Stimulated activated CD8-positive, alpha-beta memory T cell treated with anti-CD3 and anti-CD28 coated beads, Interleukin-7, amount 100 ng/mL, for 24 hours (primary cell): ENCODE data around the gene ING1.
A peak's percentile ranks its signal among the peaks of the same experiment; 100 is the strongest.
"Not testable (repeated sequence)": the region's sequence is repeated elsewhere in the genome, so short reads cannot be mapped to it uniquely, and the experiment has no call there.

Experiments
- DNase-seq: peaks from one replicate; pipeline ENCODE4 v3.0.0-alpha.2; 2020; ENCODE audit warnings: low read depth

The ING1 gene

GRCh38 chr13:110715395-110716246 lies 2.1 kb downstream of the ING1 start:
- DNase-seq, result peak; percentile 86

GRCh38 chr13:110716247-110716515 lies 2.7 kb downstream of the ING1 start:
- DNase-seq, result no peak

DNA sequence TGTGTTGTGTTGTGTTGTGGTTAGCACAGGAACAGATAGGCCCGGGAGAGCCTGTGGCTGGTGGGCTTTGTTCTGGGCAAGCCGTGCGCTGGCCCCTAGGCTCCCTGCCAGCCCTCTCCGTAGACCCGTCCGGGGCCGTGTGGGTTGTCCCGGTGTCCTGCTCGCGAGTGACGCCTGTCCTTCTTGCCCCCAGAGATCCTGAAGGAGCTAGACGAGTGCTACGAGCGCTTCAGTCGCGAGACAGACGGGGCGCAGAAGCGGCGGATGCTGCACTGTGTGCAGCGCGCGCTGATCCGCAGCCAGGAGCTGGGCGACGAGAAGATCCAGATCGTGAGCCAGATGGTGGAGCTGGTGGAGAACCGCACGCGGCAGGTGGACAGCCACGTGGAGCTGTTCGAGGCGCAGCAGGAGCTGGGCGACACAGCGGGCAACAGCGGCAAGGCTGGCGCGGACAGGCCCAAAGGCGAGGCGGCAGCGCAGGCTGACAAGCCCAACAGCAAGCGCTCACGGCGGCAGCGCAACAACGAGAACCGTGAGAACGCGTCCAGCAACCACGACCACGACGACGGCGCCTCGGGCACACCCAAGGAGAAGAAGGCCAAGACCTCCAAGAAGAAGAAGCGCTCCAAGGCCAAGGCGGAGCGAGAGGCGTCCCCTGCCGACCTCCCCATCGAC lies 5.7 kb downstream of the ING1 start:
- no peak for DNase-seq

DNA sequence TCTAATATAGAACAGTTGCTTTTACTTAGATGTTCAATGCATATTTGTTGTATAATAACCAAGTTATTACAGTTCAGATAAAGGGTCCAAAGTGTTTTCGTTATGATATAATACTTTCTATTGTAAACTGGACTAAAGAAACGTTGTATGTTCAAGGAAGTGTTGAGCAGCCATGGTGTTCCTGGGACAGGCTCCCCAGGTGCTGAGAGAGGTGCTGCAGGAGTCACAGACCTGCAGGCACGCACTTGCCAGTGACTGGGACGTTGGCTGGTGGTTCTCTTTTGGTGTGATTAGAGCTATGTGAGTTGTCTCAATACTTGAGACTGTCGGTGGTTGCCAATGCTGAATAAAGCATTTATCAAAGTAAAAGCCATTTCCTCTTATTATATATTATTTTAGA lies 9.5 kb downstream of the ING1 start:
- no peak for DNase-seq

GRCh38 chr13:110723598-110723997 lies 10.1 kb downstream of the ING1 start:
- no peak for DNase-seq

DNA sequence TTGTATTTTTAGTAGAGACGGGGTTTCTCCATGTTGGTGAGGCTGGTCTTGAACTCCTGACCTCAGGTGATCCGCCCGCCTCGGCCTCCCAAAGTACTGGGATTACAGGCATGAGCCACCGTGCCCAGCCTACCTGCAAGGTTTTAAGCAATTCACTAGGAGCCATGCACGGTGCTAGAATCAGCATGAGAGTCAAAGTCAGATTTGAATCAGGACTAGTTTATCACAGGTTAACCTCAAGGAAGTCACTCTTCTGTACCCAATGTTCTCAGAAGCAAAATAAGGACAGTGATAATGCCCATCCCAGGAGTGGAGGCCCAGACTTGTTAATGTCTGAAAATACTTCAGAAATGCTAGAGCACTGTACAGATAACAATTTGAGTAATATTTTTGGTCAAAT lies 12.7 kb downstream of the ING1 start:
- DNase-seq, result not testable (repeated sequence)

DNA sequence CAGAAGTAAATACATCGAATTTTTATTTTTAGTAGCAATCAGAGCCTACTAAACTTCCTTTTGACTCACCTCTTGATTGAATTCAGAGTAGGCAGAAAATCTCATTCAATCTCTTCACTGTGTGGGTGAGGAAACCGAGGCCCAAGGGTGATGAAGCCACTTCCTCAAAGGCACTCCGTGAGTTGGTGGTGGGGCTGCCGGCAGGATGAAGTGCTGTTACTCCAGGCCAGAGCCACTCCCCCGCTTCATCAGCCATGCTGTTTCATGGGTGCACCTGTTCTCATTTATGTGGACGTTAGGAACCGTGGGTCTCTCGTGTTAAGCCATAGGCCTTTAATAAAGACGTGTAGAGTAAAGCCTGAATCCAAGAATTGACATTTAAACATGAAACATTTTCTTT lies 13.2 kb downstream of the ING1 start:
- DNase-seq, result peak; percentile 48

DNA sequence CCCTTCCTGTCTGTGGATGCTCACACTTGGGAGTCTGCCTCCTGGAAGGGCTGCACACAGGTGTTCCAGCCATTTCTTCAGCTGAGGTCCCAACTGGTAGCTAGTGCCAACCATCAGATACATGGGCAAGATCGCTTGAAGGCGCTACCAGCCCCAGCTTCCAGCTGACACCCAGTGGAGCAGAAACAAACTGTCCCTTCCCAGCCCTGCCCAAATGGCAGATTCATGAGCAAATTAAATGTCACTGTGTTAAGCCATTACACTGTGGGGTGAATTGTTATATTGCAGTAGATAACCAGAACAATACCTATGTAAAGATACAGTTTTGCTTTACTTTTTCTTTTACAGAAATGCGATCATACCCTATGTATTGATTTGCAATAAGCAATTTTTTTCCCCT lies 17.6 kb downstream of the ING1 start:
- DNase-seq, result no peak

- no peak for DNase-seq
These were observed 21.1 kb downstream of the ING1 start for GRCh38 chr13:110734561-110734960.

DNA sequence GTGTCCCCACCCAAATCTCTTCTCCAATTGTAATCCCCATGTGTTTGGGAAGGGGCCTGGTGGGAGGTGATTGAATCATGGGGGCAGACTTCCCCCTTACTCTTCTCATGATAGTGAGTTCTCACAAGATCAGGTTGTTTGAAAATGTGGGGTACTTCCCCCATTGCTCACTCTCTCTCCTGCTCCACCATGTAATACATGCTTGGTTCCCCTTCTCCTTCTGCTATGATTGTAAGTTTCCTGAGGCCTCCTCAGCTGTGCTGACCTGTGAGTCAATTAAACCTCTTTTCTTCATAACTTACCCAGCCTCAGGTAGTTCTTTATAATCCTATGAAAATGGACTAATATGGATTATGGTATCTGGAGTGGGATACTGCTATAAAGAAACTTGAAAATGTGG lies 24.1 kb downstream of the ING1 start:
- DNase-seq, result no peak

DNA sequence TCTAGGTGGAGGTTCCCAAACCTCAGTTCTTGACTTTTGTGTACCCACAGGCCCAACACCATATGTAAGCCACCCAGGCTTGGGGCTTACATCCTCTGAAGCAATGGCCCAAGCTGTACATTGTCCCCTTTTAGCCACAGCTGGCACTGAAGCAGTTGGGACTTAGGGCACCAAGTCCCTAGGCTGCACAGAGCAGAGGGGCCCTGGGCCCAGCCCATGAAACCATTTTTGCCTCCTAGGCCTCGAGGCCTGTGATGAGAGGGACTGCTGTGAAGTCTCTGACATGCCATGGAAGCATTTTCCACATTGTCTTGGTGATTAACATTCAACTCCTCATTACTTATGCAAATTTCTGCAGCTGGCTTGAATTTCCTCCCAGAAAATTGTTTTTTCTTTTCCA lies 30.2 kb downstream of the ING1 start:
- DNase-seq, result no peak

DNA sequence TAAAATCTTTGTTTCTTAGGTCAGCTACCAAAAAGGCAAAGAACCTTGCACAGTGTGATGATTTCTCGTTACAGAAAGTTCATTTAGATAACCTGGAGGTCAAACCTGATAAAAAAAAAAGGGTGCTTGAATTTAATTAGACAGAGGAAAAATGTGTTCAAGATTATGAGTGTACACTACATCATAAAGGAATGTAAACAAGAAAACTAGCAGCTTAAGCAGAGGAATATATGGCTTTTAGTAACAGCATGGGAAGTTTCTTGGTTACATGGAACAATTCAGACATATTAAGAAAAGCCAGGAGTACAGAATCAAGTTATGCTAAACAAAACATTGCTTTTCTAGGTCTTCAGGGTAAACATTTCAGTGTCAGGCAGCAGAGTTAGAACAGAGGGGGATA lies 32.9 kb downstream of the ING1 start:
- DNase-seq, result no peak

DNA sequence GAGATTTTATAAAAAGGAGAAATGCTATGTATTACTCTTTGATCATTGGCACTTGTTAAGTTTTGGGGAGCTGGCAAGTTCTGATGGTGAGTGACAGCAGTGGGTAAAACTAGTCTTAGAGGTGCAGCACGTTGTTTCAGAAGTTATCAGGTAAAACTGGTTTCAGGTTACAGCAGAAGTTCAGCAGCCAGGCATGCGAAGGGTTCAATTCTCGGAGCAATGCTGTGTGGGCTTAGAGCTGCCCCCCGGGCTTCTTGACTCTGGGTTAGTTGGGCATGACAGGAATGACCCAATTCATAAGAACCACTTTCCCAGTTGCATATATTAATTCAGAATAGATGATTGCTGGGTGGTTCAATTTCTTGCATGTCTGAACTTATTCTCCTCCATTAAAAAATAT lies 34.8 kb downstream of the ING1 start:
- DNase-seq, result no peak

GRCh38 chr13:110756219-110756631 lies 42.7 kb downstream of the ING1 start:
- no peak for DNase-seq

- DNase-seq, result no peak
These were observed 43.8 kb downstream of the ING1 start for GRCh38 chr13:110757296-110757695.

DNA sequence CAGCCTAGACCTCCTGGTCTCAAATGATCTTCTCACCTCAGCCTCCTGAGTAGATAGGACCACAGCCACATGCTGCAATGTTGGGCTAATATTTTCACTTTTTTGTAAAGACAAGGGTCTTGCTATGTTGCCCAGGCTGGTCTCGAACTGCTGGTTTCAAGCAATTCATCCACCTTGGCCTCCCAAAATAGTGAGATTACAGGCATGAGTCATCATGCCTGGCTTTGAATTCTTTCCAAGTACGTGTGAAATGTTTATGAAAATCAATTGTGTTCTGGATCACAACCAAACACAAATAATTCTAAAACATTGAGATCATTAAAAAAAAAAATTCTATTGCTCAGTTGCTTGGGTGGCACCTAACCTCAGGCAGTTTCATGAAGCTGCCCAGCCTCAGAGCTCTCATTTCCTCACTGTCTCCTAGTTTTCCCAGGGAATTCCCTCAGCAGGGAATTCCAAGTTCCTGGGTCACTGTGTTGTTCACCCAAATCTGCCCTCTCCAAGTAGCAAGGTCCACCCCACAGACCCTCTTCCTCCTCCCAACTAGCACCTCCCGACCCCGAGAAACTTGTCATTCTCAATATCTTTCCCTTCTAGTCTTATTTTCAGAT lies 44.8 kb downstream of the ING1 start:
- no peak for DNase-seq

GRCh38 chr13:110759710-110760109 lies 46.2 kb downstream of the ING1 start:
- DNase-seq, result no peak

DNA sequence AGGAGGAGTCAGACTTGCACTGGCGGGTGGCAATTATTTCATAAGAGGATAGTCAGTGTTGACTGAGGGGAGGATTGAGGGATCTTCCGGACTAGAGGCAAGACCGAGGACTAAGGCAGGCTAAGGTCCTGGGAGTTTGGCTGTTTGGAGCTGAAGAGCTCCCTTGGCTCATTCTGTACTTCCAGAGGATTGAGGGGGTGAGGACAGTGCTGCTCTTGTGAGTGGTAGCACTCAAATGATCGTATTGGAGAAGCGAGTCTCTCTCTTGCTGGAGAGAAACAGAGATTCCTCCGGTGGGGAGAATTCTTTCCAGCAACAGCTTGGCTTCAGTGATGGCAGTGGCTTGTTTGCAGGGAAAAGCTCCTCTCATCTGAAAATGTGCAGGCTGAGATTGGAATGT lies 47.1 kb downstream of the ING1 start:
- DNase-seq, result no peak

GRCh38 chr13:110766671-110767430 lies 53.4 kb downstream of the ING1 start:
- no peak for DNase-seq

DNA sequence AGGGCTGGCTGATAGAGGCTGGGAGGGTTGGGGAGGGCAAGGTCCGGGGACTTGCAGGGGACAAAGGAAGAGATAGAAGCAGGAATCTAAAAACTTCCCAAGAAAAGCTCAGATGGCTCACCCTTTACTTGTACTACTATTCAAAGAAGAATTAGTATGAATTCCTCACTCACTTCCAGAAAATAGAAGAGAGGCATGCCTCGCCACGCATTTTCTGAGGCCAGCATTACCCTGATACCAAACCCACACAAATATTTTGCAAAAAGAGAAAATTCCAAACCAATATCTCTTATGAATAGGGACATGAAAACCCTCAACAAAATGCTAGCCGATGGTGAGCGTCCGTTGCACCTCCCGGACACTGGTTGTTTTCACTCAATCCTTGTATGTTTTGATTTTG lies 54.0 kb downstream of the ING1 start:
- DNase-seq, result no peak

DNA sequence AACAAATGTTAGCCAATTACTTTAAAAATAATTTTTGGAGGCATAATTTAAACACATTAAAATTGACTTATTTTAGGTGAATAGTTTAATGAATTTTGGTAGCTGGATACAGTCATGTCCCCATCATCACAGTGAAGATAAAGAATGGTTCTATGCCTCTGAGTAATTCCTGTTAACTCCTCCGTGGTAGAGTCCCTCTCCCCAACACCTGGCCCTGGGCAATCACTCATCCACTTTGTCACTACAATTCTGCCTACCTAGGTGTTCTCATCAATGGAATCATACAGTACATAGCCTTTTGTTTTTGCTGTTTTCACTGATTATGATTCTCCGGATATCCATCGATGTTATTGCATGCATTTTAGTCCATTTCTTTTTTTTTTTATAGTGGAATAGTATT lies 55.6 kb downstream of the ING1 start:
- DNase-seq, result no peak

DNA sequence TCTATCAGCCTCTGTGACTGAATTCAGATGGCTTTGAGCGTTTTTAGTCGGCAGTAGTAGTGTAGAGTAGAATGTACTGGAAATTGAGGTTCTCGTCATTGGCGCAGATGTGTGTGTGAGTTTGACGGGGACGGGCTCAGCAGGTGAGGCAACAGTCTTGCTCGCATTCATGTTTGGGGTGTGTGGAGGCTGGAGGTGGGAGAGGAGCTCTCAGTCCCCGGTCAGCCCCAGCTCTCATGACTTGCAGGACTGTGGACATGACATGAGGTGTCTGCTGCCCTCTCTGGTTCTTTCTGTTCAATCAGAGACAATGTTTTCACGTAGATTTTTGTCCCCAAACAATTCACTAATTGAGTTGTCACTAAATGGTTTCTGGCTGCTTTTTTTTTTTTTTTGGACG lies 57.2 kb downstream of the ING1 start:
- no peak for DNase-seq

DNA sequence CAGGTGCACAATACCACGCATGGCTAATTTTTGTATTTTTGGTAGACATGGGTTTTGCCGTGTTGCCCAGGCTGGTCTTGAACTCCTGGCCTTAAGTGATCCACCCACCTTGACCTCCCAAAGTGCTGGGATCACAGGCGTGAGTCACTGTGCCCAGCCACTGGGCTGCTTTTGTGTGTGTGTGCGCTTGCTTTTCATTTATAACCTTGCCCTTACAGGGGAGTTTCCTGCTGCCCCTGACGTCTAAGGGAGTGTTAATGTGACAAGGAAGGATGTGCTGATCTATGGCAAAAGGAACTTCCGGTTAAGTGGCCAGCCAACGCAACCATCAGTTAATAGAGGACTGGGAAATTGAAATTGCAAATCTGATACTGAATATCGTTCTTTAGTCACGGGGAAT lies 57.7 kb downstream of the ING1 start:
- DNase-seq, result no peak
